ENCODE data around the gene KIAA0040.
A peak's percentile ranks its signal among the peaks of the same experiment; 100 is the strongest.
"Not testable (repeated sequence)": the region's sequence is repeated elsewhere in the genome, so short reads cannot be mapped to it uniquely, and the experiment has no call there.

Gene KIAA0040

DNA sequence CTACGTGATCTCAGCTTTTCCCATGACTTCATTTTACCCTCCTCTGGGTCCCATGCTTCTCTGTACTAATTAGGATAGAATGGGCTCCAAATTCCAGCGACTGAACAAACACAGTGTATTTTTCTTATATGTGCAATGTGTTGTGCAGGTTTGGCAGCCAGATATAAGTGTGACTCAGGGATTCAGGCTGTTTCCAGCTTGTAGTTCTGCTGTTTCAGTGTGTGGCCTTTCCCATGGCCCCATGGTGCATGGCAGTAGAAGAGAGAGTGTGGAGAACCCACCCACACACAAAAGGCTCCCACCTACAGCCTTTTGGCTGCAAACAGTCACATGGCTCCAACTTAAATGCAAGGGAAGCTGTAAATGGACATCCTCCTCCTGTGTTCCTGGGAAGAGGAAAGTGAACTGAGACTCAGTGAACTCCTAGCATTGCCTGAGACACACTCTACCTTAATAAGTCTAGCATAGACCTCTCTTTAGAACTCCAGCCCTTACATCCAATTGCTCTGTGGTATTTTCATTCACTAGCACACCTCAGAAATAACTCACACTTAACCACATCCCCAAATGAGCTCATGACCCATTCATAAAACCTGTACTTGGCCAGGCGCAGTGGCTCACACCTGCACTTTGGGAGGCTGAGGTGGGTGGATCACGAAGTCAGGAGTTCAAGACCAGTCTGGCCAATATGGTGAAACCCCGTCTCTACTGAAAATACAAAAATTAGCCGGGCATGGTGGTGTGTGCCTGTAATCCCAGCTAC lies 58.7 kb downstream of the KIAA0040 start:
- no peak for DNase-seq

DNA sequence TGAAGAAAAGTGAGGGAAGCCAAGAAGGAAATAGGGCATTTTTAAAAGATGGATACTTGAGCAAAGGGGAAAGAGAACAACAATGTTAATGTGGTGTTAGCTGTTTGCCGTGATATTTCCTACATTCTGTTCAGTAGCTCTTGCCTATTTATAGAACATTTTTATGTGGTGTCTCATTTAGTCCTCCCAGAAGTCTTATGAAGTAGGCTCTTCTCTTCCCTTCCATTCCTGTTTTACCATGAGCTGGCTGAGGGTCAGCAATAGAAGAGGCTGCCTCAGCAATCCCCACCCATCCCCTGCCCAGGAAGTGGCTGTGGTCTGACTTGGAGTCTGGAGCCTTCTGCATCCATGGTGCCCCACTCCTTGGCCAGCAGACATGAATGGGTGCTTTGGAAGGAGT lies 60.1 kb downstream of the KIAA0040 start:
- no peak for DNase-seq

GRCh38 chr1:175131095-175131494 lies 61.5 kb downstream of the KIAA0040 start:
- DNase-seq: peak; percentile 33

- DNase-seq: no peak
Measured at GRCh38 chr1:175130649-175131045, 61.9 kb downstream of the KIAA0040 start.

DNA sequence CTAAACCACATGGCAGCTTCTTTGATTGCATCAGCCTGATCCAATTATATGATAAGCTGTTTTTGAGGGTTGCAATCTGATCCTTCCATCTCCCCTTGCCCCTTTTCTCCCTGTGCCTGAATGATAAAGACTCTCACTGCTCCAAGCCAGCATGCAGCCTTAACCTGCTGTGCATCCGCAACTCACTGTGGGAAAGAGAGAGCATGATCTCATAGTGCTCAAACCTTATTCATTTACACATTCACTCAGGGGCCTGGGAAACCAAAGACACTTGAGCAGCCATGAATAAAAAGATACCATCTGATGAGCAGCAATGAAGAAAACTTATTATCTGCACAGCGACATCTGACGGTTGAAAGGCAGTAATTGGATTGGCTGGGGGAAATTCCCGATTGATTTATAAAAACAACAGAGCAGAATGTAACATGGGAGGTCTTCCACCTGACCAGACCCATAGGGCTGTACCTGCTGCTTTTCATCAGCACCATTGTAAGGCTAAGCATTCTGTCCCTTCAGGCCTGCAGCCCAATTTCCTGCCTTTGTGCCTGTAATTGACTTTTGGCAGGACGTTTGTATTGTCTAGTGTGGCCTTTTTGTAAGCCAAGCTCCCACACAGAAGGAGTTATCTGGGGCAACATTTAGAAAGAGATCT lies 62.5 kb downstream of the KIAA0040 start:
- DNase-seq: peak; percentile 99

- DNase-seq: peak; percentile 98
Measured at GRCh38 chr1:175129644-175129996, 63.0 kb downstream of the KIAA0040 start.

GRCh38 chr1:175129182-175129581 lies 63.4 kb downstream of the KIAA0040 start:
- DNase-seq: peak; percentile 80

DNA sequence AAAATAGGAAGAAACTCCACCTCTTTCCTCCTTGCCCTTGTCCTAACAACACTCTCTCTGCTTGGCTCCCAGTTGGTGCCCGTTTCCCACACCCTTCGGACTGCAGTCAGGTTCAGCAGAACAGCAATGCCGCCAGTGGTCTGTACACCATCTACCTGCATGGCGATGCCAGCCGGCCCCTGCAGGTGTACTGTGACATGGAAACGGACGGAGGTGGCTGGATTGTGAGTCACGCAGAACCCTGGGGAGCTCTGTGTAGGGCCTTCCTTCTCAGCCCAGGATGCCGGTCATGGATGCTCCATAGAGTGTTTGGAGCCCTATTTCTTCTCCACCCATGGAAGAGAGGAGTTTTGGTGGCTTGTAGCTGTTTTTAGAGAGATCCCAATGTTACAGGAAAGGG lies 64.1 kb downstream of the KIAA0040 start:
- no peak for DNase-seq

GRCh38 chr1:175127565-175127964 lies 65.0 kb downstream of the KIAA0040 start:
- DNase-seq: no peak

GRCh38 chr1:175126347-175126746 lies 66.2 kb downstream of the KIAA0040 start:
- DNase-seq: no peak

- DNase-seq: no peak
Measured at GRCh38 chr1:175124861-175125260, 67.7 kb downstream of the KIAA0040 start.

DNA sequence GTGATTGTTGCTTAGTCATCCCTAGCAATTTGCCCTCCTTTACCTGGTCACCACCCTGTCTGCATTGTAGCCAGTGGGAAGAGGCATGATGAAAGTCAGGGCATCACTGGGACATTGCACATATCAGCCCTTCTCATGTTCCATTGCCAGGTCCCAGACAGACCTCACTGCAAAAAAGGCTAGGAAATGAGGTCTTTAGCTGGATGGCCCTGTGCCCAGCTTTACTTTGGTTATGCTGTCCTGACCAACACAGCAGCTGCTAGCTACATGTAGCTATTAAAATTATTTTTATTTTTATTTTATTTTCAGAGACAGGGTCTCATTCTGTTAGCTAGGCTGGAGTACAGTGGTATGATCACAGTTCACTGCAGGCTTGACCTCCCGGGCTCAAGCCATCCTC lies 72.1 kb downstream of the KIAA0040 start:
- DNase-seq: no peak

DNA sequence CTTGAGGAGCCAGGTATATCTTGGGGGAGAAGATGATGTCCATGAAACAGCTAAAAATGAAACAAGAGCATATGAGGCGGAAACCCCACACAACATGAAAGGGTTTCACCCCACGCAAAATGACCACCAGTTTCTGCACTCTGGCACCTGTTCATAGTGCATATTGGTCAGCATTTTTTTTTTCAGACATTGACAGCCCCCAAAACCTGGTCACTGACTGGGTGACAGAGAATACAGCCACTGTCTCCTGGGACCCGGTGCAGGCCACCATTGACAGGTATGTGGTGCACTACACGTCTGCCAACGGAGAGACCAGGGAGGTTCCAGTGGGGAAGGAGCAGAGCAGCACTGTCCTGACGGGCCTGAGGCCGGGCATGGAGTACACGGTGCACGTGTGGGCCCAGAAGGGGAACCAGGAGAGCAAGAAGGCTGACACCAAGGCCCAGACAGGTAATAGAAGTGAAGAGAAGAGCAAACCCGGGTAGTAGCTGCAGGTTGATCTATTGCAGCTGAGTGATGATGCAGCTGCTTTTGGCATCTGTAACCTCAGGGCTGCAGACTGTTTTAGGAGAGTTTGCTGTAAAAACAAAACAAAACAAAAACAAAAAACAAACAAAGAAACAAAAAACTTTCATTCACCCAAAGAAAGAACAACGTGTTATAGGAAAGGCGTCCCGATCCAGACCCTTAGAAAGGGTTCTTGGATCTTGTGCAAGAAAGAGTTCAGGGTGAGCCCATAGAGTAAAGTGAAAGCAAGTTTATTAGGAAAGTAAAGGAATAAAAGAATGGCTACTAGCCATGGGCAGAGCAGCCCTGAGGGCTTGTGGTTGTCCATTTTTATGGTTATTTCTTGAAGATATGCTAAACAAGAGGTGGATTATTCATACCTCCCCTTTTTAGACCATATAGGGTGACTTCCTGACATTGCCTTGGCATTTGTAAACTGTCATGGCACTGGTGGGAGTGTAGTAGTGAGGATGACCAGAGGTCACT lies 73.9 kb downstream of the KIAA0040 start:
- DNase-seq: no peak

DNA sequence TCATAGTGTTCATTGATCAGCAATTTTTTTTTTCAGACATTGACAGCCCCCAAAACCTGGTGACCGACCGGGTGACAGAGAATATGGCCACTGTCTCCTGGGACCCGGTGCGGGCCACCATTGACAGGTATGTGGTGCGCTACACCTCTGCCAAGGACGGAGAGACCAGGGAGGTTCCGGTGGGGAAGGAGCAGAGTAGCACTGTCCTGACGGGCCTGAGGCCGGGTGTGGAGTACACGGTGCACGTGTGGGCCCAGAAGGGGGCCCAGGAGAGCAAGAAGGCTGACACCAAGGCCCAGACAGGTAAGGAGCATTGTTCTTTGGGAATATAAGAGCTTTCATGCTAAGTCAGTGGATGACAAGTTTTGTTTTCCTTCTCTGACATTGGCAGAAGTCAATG lies 75.7 kb downstream of the KIAA0040 start:
- DNase-seq: no peak

DNA sequence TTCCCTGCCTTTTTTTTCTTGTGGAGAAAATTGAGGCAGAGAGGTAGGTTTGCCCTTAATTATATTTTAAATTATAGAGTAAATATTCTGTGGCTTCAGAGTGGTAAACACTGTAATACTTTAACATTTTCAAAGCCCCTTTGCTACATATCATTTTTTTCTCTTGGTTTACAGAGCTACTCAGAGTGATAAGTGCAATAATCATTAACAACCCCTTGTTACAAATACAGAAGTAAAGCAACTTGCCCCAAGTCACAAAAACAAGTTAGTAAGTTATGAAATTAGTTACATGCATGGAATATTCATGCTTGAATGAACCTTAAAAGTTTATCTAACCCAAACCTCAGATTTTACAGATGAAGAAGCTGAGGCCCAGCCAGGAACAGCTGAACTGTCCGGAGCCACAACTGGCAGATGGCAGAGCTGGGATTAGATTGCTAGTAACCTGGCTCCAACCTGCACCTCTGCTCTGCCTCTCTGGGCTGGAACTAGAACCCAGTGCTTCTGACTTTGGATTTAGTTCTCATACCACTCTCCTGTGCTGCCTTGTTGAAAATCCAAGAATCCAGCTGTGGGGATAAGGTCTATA lies 76.3 kb downstream of the KIAA0040 start:
- peak; percentile 31 for DNase-seq

DNA sequence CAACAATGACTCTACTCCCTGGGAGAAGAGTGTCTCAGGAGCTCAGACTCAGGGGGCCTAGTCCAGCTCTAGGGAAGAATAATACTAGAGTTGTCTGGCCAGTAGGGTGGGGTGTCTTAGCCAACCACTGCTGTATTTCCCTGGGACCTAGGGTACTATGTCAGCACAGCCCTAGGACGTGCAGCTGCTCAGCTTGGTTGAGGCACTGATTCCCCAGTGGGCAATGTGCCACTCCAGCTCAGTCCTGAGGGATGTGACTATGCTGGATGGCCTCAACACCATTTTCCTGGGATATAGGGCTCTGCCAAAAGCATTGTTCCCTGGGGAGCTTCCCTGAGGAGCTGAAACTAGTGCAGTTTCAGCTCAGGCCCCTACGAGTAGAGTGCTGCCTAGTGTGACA lies 77.6 kb downstream of the KIAA0040 start:
- no peak for DNase-seq

- not testable (repeated sequence) for DNase-seq
Measured at GRCh38 chr1:175108331-175108820, 84.2 kb downstream of the KIAA0040 start.
